H1 (cell line): ENCODE measurements around the gene CYP2W1. TPM values are rescaled to one million over a fixed set of nuclear protein-coding genes. Genes with fewer than 3 reads are reported as not detected.

ENCODE experiments used
- CTCF ChIA-PET: fragments of 300-600 bp; sonication (Branson Sonifier 250); formaldehyde crosslinking; loops from one replicate; lab custom pipeline; 2021; ENCODE audit not compliant: partially characterized antibody; lab: Charles Lee
- POLR2A ChIA-PET: fragments of 300-600 bp; sonication (Branson Sonifier 250); formaldehyde crosslinking; loops from one replicate; lab custom pipeline; 2021; ENCODE audit warnings: inconsistent platforms; ENCODE audit not compliant: partially characterized antibody; lab: Charles Lee
- DNase-seq, 2 experiments: peaks; one replicate each; pipeline versions ENCODE4 v3.0.0 to v3.0.0-alpha.2; 2010 to 2022; ENCODE audit warnings: low spot score in 2 of 2, low read depth in 1 of 2, mixed read lengths in 1 of 2
- FAIRE-seq: peaks from 2 replicates; lab custom pipeline; 2011; peaks lifted over from hg19 to GRCh38; lab: Jason Lieb, UNC
- H2AFZ ChIP-seq: 2 replicates; pipeline ENCODE4 v1.8.1; 2012; ENCODE audit warnings: low read length, inconsistent platforms
- H2AK5ac ChIP-seq: 2 replicates; pipeline ENCODE4 v1.6.1; 2013; ENCODE audit warnings: low read depth, low read length
- H2BK120ac ChIP-seq: replicated peaks from 2 replicates; pipeline ENCODE3; 2013; ENCODE audit warnings: low read depth, low read length, inconsistent platforms
- H2BK12ac ChIP-seq: 2 replicates; pipeline ENCODE4 v1.6.1; 2013; ENCODE audit warnings: low read depth, low read length
- H2BK15ac ChIP-seq: 2 replicates; pipeline ENCODE4 v1.6.1; 2013; ENCODE audit warnings: low read length
- H2BK20ac ChIP-seq: 2 replicates; pipeline ENCODE4 v1.6.1; 2013; ENCODE audit warnings: low read length
- H2BK5ac ChIP-seq: 2 replicates; pipeline ENCODE4 v1.6.1; 2013; ENCODE audit warnings: low read depth, low read length
- H3K14ac ChIP-seq: 2 replicates; pipeline ENCODE4 v1.6.1; 2013; ENCODE audit warnings: inconsistent platforms; ENCODE audit not compliant: insufficient read length
- H3K18ac ChIP-seq: 2 replicates; pipeline ENCODE4 v1.6.1; 2013; ENCODE audit warnings: low read length; ENCODE audit errors: extremely low read depth
- H3K23ac ChIP-seq: 2 replicates; pipeline ENCODE4 v1.6.1; 2013; ENCODE audit warnings: inconsistent platforms; ENCODE audit not compliant: insufficient read length
- H3K23me2 ChIP-seq: 2 replicates; pipeline ENCODE4 v1.6.1; 2013; ENCODE audit warnings: low read depth, low read length
- H3K27ac ChIP-seq: 2 replicates; pipeline ENCODE4 v1.6.1; 2011; ENCODE audit warnings: low read depth, low read length, inconsistent platforms
- H3K27me3 ChIP-seq, 4 experiments: replicated peaks in 1 of 4; 1 replicate in 1 of 4; 2 replicates in 3 of 4; pipeline versions ENCODE4 v1.6.1 to v1.8.1; 2011 to 2013; ENCODE audit warnings: low read length in 3 of 4, mild to moderate bottlenecking in 3 of 4, inconsistent platforms in 2 of 4, mixed read lengths in 2 of 4, moderate library complexity in 1 of 4; ENCODE audit not compliant: control insufficient read depth in 3 of 4, insufficient read depth in 3 of 4; ENCODE audit errors: extremely low read depth in 1 of 4
- H3K36me3 ChIP-seq, 4 experiments: 2 replicates each; pipeline versions ENCODE4 v1.6.1 to v1.8.1; 2011 to 2013; ENCODE audit warnings: mild to moderate bottlenecking in 4 of 4, low read length in 3 of 4, moderate library complexity in 2 of 4, control low read depth in 1 of 4, inconsistent platforms in 1 of 4; ENCODE audit not compliant: insufficient read depth in 4 of 4, control insufficient read depth in 2 of 4
- H3K4ac ChIP-seq: replicated peaks from 2 replicates; pipeline ENCODE3; 2013; ENCODE audit warnings: low read length, low read depth, mixed read lengths, inconsistent platforms; ENCODE audit not compliant: insufficient read length
- H3K4me1 ChIP-seq, 4 experiments: replicated peaks in 1 of 4; 1 replicate in 1 of 4; 2 replicates in 3 of 4; pipeline versions ENCODE4 v1.6.1 to v1.8.1; 2011 to 2013; ENCODE audit warnings: low read length in 3 of 4, inconsistent platforms in 2 of 4, mixed read lengths in 1 of 4; ENCODE audit not compliant: insufficient read depth in 4 of 4, control insufficient read depth in 3 of 4
- H3K4me2 ChIP-seq, 2 experiments: 2 replicates each; pipeline versions ENCODE4 v1.6.1 to v1.8.1; 2011 to 2013; ENCODE audit warnings: low read depth in 2 of 2, low read length in 2 of 2, control low read depth in 1 of 2, inconsistent platforms in 1 of 2, mild to moderate bottlenecking in 1 of 2; ENCODE audit not compliant: insufficient read depth in 1 of 2
- H3K4me3 ChIP-seq, 4 experiments: fragments of 200-600, 300-600 bp in 1 of 4; sonication (generic), shearing (Covaris generic), sonication (Bioruptor Twin) in 1 of 4; 2 replicates each; pipeline versions ENCODE4 v1.5.1 to v1.8.1; 2011 to 2016; ENCODE audit warnings: low read length in 4 of 4, low read depth in 3 of 4, control low read depth in 2 of 4, inconsistent platforms in 2 of 4, mild to moderate bottlenecking in 2 of 4, mixed read lengths in 1 of 4, moderate library complexity in 1 of 4; ENCODE audit not compliant: insufficient read depth in 2 of 4; ENCODE audit errors: extremely low read depth in 1 of 4
- H3K56ac ChIP-seq: replicated peaks from 2 replicates; pipeline ENCODE3; 2013; ENCODE audit warnings: low read depth, mild to moderate bottlenecking, mixed read lengths, low read length, inconsistent platforms; ENCODE audit not compliant: insufficient read length
- H3K79me1 ChIP-seq: 2 replicates; pipeline ENCODE4 v1.6.1; 2013; ENCODE audit warnings: low read depth, low read length, control low read depth
- H3K79me2 ChIP-seq, 2 experiments: 2 replicates each; pipeline versions ENCODE4 v1.6.1 to v1.8.1; 2012 to 2013; ENCODE audit warnings: low read length in 2 of 2, mild to moderate bottlenecking in 2 of 2, inconsistent platforms in 1 of 2; ENCODE audit not compliant: insufficient read depth in 2 of 2, control insufficient read depth in 1 of 2
- H3K9ac ChIP-seq, 4 experiments: replicated peaks in 1 of 4; 1 replicate in 1 of 4; 2 replicates in 3 of 4; pipeline versions ENCODE4 v1.6.1 to v1.8.1; 2011 to 2013; ENCODE audit warnings: low read depth in 3 of 4, low read length in 3 of 4, control low read depth in 2 of 4, mild to moderate bottlenecking in 2 of 4, moderate library complexity in 2 of 4, inconsistent platforms in 1 of 4; ENCODE audit errors: extremely low read depth in 1 of 4
- H3K9me3 ChIP-seq, 2 experiments: 2 replicates each; pipeline versions ENCODE4 v1.6.1 to v1.8.1; 2012 to 2013; ENCODE audit warnings: mild to moderate bottlenecking in 2 of 2, moderate library complexity in 2 of 2, control low read depth in 1 of 2, inconsistent platforms in 1 of 2, low read depth in 1 of 2, low read length in 1 of 2, mixed read lengths in 1 of 2; ENCODE audit not compliant: insufficient read depth in 2 of 2
- H4K20me1 ChIP-seq, 2 experiments: replicated peaks in 1 of 2; 2 replicates each; pipeline versions ENCODE3 to v1.8.1; 2011 to 2013; ENCODE audit warnings: inconsistent platforms in 2 of 2, low read length in 2 of 2, mild to moderate bottlenecking in 1 of 2; ENCODE audit not compliant: insufficient read depth in 2 of 2, control insufficient read depth in 1 of 2
- H4K5ac ChIP-seq: 2 replicates; pipeline ENCODE4 v1.6.1; 2013; ENCODE audit warnings: low read length, low read depth, mixed read lengths, inconsistent platforms; ENCODE audit not compliant: insufficient read length
- H4K8ac ChIP-seq: 2 replicates; pipeline ENCODE4 v1.8.0; 2013; ENCODE audit warnings: mild to moderate bottlenecking, moderate library complexity, low read length, inconsistent platforms; ENCODE audit not compliant: insufficient read depth; ENCODE audit errors: extremely low read depth
- H4K91ac ChIP-seq: replicated peaks from 2 replicates; pipeline ENCODE3; 2013; ENCODE audit warnings: low read length, mixed read lengths, inconsistent platforms; ENCODE audit not compliant: insufficient read length
- WGBS, 2 experiments: shearing (Covaris generic) in 1 of 2; methylation state at CpG; one replicate each; pipeline versions ENCODE4 v1.1.6 to v1.1.7; 2013 to 2015; ENCODE audit warnings: low lambda C conversion rate in 2 of 2, mixed read lengths in 2 of 2, inconsistent platforms in 1 of 2, low coverage in 1 of 2, missing lambda C conversion rate in 1 of 2; ENCODE audit not compliant: insufficient replicate concordance in 2 of 2, insufficient coverage in 1 of 2, insufficient read length in 1 of 2; ENCODE audit errors: extremely low coverage in 1 of 2, missing lambda C conversion rate in 1 of 2; 5-methylcytosine and 5-hydroxymethylcytosine counted together
- polyA plus RNA-seq, 7 experiments: library from polyadenylated mRNA; depleted of rRNA in 3 of 7; stranded (reverse) in 5 of 7; unstranded in 2 of 7; fragments of >200 nt in 5 of 7; fragments of 200-250 nt in 2 of 7; gene quantifications; 1 replicate in 5 of 7; 2 replicates in 1 of 7; 4 replicates in 1 of 7; pipeline versions ENCODE4 v1.2.1 to v1.2.3, GENCODE V29; 2011 to 2013; ENCODE audit warnings: missing spikeins in 2 of 7, mixed read lengths in 2 of 7
- total RNA-seq: library from RNA; stranded (reverse); fragmentation: NEBNext Ultra II Directional; extraction: Animal tissue kit (Norgen Biotek cat#: 25700); gene quantifications from 2 replicates; pipeline ENCODE4 v1.2.1, GENCODE V29; 2021

Gene CYP2W1
- total and polyA plus RNA-seq, 2 of the 8 experiments (the other 6 are each of a cell fraction or from before 2014, with no cell fraction given) = not detected

DNA sequence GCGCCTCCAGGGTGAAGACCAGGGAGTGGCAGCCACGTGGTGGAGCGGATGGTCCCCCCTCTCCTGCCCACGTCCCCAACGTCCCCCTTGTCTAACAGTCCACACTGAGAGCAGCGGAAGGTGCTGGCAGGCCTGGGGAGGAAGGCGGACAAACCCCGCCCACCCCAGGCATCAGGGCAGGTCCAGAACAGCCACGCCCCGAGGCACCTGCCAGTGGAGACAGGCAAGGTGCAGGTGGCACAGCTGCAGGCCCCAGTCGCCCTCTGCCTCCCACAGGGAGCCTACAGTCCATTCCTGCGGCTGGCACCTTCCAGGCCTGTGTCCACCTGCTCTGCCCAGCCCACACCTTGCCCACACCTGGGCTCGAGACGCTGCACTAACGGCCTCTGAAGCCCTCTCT, 24.9 kb downstream of the CYP2W1 start:
- no peak overlapping the region for H4K8ac ChIP-seq
- H2BK20ac ChIP-seq = no peak overlapping the region
- H3K36me3 ChIP-seq = peaks cover 0 to 8% (median 0%) of the 10 kb centered on the region in 4 experiments; a peak in 3 of 8 replicates
- H3K18ac ChIP-seq = no peak overlapping the region
- H4K5ac ChIP-seq = no peak overlapping the region
- H3K23ac ChIP-seq = no peak overlapping the region
- no peak overlapping the region for H4K91ac ChIP-seq
- H4K20me1 ChIP-seq = peaks cover 2 to 11% of the 10 kb centered on the region in 2 experiments
- WGBS, 2 experiments = 86% methylated on average over 13 of the region's 15 CpGs; no CpG with 5 or more reads in 1 of the 2 experiments
- H3K9ac ChIP-seq = no peak overlapping the region
- peaks cover 0 to 3% of the 10 kb centered on the region in 2 experiments; a peak in 1 of 4 replicates for H3K79me2 ChIP-seq
- no peak overlapping the region for H3K27ac ChIP-seq
- H3K4me1 ChIP-seq = no peaks in the 10 kb centered on the region
- ChIA-PET CTCF (interaction anchor here (0.7 to 4.7 kb wide), 4 partner anchors 13 to 42 kb away, joined by 3 to 36 read pairs (median 4); no protein-coding TSS in a partner anchor), POLR2A (no interaction called here)
- no peak overlapping the region for H2BK5ac ChIP-seq
- no peak overlapping the region for H3K4ac ChIP-seq
- H3K23me2 ChIP-seq = peaks cover 8% of the 10 kb centered on the region; the same call in 1 of the 2 replicates
- no peak overlapping the region for H3K56ac ChIP-seq
- no peak overlapping the region for H2AFZ ChIP-seq
- H3K4me3 ChIP-seq = no peak overlapping the region
- H2BK120ac ChIP-seq = no peak overlapping the region
- no peak overlapping the region for H2BK15ac ChIP-seq
- no peaks in the 10 kb centered on the region; a peak in 1 of 4 replicates for H3K9me3 ChIP-seq
- H3K27me3 ChIP-seq = no peaks in the 10 kb centered on the region
- H2AK5ac ChIP-seq = no peak overlapping the region
- FAIRE-seq = no peak
- no peak for DNase-seq
- H2BK12ac ChIP-seq = no peak overlapping the region
- no peak overlapping the region for H3K4me2 ChIP-seq
- H3K79me1 ChIP-seq = peaks cover 7% of the 10 kb centered on the region
- H3K14ac ChIP-seq = no peak overlapping the region
